HG03457 (cell line): ENCODE data around the gene NEIL3.

ENCODE experiments used
- ATAC-seq: cut with Tn5 transposase; IDR thresholded peaks from one replicate; pipeline ENCODE4 v1.9.1; 2021; ENCODE audit warnings: moderate number of reproducible peaks; ENCODE audit not compliant: unreplicated experiment

NEIL3 gene

DNA sequence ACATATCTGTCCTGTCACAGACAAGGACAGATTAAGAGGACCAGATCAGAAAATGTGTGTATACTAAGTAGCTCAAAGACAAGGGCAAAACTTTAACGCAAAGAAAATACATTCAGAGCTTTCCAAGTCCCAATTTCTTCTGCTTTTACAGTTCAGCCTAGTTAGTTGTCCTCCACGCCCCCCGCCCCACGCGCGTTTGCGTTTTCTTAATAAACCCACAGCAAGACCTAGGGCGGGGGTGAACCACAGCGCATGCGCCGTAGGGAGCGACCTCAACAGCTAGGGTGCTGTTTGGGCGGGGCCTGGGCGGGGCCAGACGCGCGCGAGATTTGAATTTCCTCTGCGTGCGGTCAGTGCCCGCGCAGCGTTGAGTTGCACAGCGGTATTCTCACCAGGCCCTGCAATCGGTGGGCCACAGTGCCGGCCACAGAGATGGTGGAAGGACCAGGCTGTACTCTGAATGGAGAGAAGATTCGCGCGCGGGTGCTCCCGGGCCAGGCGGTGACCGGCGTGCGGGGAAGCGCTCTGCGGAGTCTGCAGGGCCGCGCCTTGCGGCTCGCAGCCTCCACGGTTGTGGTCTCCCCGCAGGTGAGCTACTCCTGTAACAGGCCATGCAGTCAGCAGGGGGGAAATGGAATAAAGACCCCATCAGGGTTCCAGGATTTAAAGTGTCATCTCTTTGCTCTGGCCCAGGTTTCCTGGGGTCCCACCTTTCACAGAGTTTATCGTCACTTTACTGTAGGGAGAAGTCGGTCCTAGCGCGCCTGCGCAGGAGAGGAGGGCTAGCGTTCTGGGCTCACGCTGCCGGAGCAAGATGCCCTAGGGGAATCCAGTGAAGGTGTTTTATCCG lies at the start of gene NEIL3:
Gene NEIL3 (plus strand): TSS at position 353 of the 850 bp plus-strand sequence. CDS start 80 bp downstream, at position 433.
- ATAC-seq = peak; percentile 91

GRCh38 chr4:177263818-177264217 lies 45.9 kb upstream of the NEIL3 start:
- no peak for ATAC-seq

DNA sequence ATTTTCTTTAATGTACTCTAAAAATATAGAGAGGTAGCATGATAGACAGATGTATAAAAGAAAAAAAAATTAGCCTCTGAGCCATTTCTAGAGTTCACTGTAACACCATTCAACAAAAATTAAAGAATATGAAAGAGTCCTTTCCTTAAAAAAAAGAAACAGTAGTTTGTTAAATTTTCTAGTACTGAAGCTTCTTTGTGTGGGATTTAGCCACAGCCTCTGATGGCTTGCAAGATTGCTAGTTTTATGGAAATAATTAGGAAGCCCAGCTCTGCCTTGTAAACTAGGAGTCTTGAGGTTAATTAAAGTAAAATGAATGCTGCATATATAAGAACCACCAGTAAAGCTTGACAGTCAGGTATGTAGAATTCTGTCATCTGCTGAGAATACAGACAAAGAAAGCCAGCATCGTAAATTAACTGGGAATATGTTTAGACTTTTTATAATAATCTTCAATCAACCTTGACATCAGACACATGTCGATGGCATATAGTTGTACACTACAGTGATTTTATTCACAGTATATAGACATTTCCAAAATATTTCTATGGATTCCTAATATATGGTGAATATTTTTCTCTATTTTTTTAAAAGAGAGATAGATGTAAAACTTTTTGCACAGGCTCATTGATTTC lies 44.8 kb upstream of the NEIL3 start:
- ATAC-seq = no peak

- no peak for ATAC-seq
Measured at GRCh38 chr4:177265729-177266128, 43.9 kb upstream of the NEIL3 start.

GRCh38 chr4:177266506-177266905 lies 43.2 kb upstream of the NEIL3 start:
- peak; percentile 100 for ATAC-seq

GRCh38 chr4:177267911-177268310 lies 41.8 kb upstream of the NEIL3 start:
- ATAC-seq = no peak

DNA sequence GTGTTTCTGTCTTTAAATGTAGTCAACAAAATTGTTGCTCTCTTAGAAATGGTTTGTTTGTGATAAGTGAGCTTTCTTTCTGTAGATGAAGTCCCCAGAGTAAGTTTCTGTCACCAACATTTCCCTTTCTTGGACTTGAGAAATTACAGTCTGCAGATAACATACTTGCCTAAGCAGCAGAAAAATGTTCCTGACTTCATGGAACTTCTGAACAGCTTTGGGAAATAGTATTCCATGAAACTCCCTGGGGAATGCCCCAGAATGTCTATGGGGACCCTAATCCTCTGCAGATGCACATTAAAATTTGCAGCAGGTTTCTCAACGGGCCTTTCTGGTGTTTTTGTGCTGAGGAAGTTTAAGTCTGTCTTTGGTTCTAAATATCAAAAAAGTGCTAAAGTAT lies 38.6 kb upstream of the NEIL3 start:
- no peak for ATAC-seq

GRCh38 chr4:177271915-177272766 lies 37.5 kb upstream of the NEIL3 start:
- no peak for ATAC-seq

DNA sequence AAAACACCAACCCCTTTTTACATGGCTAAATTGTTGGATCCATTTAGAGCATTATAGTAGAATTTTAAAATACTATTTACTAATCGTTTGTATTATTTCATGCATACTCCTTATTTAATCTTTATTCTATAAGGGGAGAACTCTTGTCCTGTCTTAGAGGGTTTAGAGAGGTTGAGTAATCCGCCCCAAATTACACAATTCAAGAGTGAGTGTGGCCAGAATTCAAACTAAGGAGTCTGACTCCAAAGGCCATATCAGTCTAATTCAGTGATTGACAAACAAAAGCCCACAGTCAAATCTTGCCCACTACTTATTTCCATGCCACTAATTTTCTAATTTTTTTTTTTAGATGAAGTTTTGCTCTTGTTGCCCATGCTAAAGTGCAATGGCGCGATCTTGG lies 33.7 kb upstream of the NEIL3 start:
- no peak for ATAC-seq

DNA sequence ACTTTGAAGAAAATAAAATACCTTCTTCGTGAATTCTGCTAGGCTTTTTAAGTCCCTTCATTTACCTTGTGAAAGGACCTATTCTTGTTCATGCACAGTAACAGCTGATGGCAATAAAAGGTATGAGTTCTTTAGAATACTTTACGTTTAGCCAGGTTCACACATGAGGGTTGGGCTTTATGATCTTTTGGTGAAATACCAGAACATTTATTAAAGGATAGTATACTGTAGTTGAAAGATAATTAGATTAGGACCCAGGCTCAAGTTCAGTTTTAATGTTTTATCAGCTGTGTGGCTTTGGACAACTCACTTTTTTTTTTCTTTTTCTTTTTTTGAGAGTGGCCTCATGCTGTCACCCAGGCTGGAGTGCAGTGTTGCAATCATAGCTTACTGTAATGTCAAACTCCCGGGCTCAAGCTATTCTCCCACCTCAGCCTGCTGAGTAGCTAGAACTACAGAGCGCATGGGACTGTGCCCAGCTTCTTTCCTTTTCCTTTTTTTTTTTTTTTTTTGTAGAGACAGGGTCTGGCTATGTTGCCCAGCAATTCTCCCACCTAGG lies 28.2 kb upstream of the NEIL3 start:
- no peak for ATAC-seq

DNA sequence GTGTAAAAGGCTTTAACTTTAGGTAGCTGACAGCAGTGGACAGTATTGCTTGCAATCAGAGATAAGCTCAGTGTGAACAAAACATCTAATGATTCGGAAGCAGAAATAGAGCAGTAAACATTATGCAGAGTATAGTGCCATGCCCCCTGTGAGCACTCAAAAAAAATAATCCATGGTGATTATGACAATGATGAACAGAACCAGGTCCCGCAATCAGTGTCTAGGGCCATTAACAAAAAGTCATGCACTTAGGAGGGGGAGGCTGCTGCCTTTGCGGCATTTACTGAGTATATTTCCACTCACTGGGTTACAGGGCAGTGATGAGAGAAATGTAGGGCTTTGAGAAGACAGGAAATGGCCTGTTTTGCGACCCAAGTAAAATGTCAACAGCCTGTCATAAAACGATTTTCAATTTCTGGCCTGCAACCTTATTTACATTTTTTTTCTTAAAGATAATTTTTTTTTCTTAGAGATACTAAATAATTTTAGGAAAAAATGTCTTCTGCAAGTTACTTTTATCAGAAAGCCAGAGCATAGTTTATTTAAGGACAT lies 27.3 kb upstream of the NEIL3 start:
- no peak for ATAC-seq

GRCh38 chr4:177283167-177283566 lies 26.5 kb upstream of the NEIL3 start:
- no peak for ATAC-seq

DNA sequence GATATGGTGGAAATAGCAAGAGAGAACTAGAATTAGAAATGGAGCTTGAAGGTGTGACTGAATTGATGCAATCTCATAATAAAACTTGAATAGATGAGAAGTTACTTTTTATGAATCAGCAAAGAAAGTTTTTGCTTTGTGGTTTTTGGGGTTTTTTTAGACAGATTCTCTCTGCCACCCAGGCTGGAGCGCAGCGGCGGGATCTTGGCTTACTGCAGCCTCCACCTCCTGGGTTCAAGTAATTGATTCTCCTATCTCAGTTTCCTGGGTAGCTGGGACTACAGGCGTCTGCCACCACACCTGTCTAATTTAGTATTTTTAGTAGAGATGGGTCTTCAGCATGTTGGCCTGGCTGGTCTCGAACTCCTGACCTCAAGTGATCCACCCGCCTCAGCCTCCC lies 23.7 kb upstream of the NEIL3 start:
- ATAC-seq = no peak

- no peak for ATAC-seq
Measured at GRCh38 chr4:177287255-177287654, 22.4 kb upstream of the NEIL3 start.

- no peak for ATAC-seq
Measured at GRCh38 chr4:177288335-177288734, 21.3 kb upstream of the NEIL3 start.

DNA sequence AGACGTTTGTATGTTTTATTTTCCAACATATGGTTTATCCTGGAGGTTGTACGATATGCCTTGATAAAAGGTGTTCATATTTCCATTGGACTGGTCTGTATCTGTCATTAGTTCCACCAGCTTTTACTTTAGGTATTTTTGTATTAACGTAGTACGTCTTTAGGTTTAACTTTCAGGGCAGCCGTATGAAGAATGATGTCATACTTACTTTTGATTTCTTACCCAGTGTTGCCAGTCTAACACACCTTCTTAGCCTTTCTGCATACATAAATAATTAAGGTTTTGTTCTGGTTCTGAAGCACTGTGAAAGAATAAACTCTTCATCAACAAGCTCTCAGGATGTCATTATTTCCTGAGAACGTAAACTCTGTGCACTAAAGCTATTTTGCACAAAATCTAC lies 18.9 kb upstream of the NEIL3 start:
- ATAC-seq = no peak

GRCh38 chr4:177292171-177292570 lies 17.5 kb upstream of the NEIL3 start:
- no peak for ATAC-seq

GRCh38 chr4:177293208-177294033 lies 16.3 kb upstream of the NEIL3 start:
- no peak for ATAC-seq

- no peak for ATAC-seq
Measured at GRCh38 chr4:177297785-177298391, 11.8 kb upstream of the NEIL3 start.
